Lung (tissue), 10 donors: ENCODE results near the gene SIMC1. TPM values are rescaled to one million over a fixed set of nuclear protein-coding genes. Genes with fewer than 3 reads are reported as not detected.
"Not testable (repeated sequence)": the region's sequence is repeated elsewhere in the genome, so short reads cannot be mapped to it uniquely, and the experiment has no call there.

ENCODE experiments used
- ATAC-seq: fragments of 200-7000 bp; cut with Tn5 transposase; one replicate; pipeline ENCODE4 v1.9.1; 2020; ENCODE audit warnings: moderate number of reproducible peaks; ENCODE audit not compliant: insufficient read depth, low FRiP score
- DNase-seq, 3 donors: peaks; one replicate each; pipeline ENCODE4 v3.0.0-alpha.2; 2013 to 2017
- H3K27ac ChIP-seq, 2 donors: one replicate each; pipeline ENCODE4 v1.5.1; 2013; ENCODE audit warnings: mild to moderate bottlenecking in 2 of 2, moderate library complexity in 2 of 2, control low read depth in 1 of 2, inconsistent platforms in 1 of 2, low read depth in 1 of 2, low read length in 1 of 2
- H3K27me3 ChIP-seq, 3 donors: one replicate each; pipeline ENCODE4 v1.5.1; 2013; ENCODE audit warnings: low read length in 2 of 3; ENCODE audit not compliant: control insufficient read depth in 3 of 3, insufficient read depth in 3 of 3
- H3K36me3 ChIP-seq, 4 donors: one replicate each; pipeline ENCODE4 v1.5.1; 2013; ENCODE audit warnings: low read length in 4 of 4, mild to moderate bottlenecking in 1 of 4, moderate library complexity in 1 of 4; ENCODE audit not compliant: control insufficient read depth in 4 of 4, insufficient read depth in 4 of 4
- H3K4me1 ChIP-seq, 5 donors: one replicate each; pipeline ENCODE4 v1.5.1; 2013; ENCODE audit warnings: low read length in 5 of 5, mild to moderate bottlenecking in 2 of 5, moderate library complexity in 1 of 5; ENCODE audit not compliant: control insufficient read depth in 5 of 5, insufficient read depth in 5 of 5
- H3K4me3 ChIP-seq: one replicate; pipeline ENCODE4 v1.5.1; 2013; ENCODE audit warnings: mild to moderate bottlenecking, control low read depth, moderate library complexity
- H3K9ac ChIP-seq, 2 donors: one replicate each; pipeline ENCODE4 v1.5.1; 2013; ENCODE audit warnings: low read length in 2 of 2, control low read depth in 1 of 2; ENCODE audit not compliant: insufficient read depth in 1 of 2
- H3K9me3 ChIP-seq, 4 donors: one replicate each; pipeline ENCODE4 v1.5.1; 2013; ENCODE audit warnings: low read length in 3 of 4, mild to moderate bottlenecking in 1 of 4, moderate library complexity in 1 of 4; ENCODE audit not compliant: control insufficient read depth in 4 of 4, insufficient read depth in 3 of 4
- WGBS, 2 donors: extraction: QIAGEN DNeasy Blood & Tissue Kit; methylation state at CpG; one replicate each; pipeline ENCODE4 v1.1.7; 2013; 5-methylcytosine and 5-hydroxymethylcytosine counted together
- polyA plus RNA-seq, 2 donors: library from polyadenylated mRNA; stranded (reverse); fragments of 200-250 nt; gene quantifications; one replicate each; pipeline ENCODE4 v1.2.1, GENCODE V29; 2013
- total RNA-seq, 2 donors: library from RNA; depleted of rRNA in 1 of 2; stranded (reverse); fragments of >200 nt in 1 of 2; gene quantifications; one replicate each; pipeline ENCODE4 v1.2.1, GENCODE V29; 2014 to 2021
- donor health status: Bipolar disorder and iron deficiency.
- donor health status: healthy.
- donor health status: DM: yes; HTN: yes; CAD: no.

SIMC1 gene
- total and polyA plus RNA-seq, 4 donors: 3.7 to 20.9 (median 8.7) TPM

DNA sequence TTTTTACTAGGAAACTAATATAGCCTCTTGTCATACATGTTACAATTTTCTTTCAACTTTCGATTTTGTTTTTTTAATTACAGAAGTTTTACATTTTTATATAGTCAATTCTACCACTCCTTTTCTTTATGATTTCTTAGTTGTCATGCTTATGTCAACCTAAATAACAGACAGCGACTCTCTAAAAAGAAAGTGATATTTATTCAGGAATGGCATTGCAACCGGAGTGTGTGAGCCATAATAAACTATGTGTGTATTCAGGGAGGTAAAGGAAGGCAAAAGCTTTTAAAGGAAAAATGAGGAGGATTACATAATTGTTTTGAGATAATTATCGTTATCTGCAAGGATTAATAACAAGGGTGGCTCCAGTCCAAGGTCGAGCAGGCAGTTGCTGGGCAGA, 7.3 kb downstream of the SIMC1 start:
- H3K9ac ChIP-seq: not testable (repeated sequence)

DNA sequence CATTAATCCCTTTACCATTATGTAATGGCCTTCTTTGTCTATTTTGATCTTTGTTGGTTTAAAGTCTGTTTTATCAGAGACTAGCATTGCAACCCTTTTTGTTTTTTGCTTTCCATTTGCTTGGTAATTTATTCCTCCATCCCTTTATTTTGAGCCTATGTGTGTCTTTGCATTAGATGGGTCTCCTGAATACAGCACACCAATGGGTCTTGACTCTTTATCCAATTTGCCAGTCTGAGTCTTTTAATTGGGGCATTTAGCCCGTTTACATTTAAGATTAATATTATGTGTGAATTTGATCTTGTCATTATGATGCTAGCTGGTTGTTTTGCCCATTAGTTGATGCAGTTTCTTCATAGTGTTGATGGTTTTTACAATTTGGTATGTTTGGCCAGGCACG, 12.5 kb downstream of the SIMC1 start:
- ATAC-seq: not testable (repeated sequence)
- WGBS, 2 donors: 96 to 98% methylated on average over 2 of the region's 2 CpGs

More for the DNA sequence above, 7.3 kb downstream of the SIMC1 start:
- not testable (repeated sequence) for H3K9me3 ChIP-seq, DNase-seq, H3K27me3 ChIP-seq, H3K4me3 ChIP-seq, H3K4me1 ChIP-seq, H3K27ac ChIP-seq, H3K36me3 ChIP-seq, ATAC-seq
- WGBS, 2 donors: 73% methylated on average over 4 of the region's 5 CpGs

DNA sequence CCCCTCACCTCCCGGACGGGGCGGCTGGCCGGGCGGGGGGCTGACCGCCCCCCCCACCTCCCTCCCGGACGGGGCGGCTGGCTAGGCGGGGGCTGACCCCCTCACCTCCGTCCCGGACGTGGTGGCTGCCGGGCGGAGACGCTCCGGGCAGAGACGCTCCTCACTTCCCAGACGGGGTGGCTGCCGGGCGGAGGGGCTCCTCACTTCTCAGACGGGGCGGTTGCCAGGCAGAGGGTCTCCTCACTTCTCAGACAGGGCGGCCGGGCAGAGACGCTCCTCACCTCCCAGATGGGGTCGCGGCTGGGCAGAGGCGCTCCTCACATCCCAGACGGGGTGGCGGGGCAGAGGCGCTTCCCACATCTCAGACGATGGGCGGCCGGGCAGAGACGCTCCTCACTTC, 13.9 kb downstream of the SIMC1 start:
- not testable (repeated sequence) for H3K36me3 ChIP-seq, H3K4me3 ChIP-seq, H3K4me1 ChIP-seq, H3K9ac ChIP-seq, ATAC-seq, DNase-seq, H3K27ac ChIP-seq, H3K27me3 ChIP-seq, H3K9me3 ChIP-seq
- 96 to 98% methylated on average over 15 to 30 of the region's 36 CpGs for WGBS, 2 donors

More for the DNA sequence above, 12.5 kb downstream of the SIMC1 start:
- H3K27ac ChIP-seq, H3K4me3 ChIP-seq, H3K36me3 ChIP-seq, DNase-seq, H3K4me1 ChIP-seq, H3K9ac ChIP-seq, H3K9me3 ChIP-seq, H3K27me3 ChIP-seq: not testable (repeated sequence)

DNA sequence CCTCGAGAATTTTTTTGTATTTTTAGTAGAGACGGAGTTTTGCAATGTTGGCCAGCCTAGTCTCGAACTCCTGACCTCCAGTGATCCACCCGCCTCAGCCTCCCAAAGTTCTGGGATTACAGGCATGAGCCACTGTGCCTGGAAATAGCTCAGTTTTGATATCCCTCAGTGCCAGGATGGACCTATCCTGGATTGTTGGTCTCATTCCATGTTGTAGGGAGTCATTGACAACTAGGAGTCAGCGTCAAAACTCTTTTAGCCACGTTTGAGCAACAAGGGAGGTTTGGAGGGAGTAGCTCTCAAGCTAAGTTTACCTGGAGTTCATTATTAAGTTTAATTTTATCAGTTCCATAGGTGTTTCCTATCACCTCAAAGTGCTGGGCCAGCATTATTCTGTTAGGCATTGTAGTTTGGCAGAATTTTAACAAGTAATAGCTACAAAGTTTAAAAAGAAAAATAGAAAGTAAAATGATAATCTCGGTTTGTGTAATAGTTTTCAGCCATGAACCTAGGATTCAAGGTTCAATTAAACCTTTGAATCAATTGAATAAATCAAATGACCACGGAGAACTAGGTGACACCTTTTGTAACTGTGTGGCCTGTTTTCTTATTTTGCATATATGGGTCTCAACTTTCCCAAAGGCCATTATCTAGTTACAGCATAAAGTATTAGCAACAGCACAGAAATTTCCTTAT, 15.3 kb downstream of the SIMC1 start:
- not testable (repeated sequence) for H3K27me3 ChIP-seq, H3K27ac ChIP-seq, DNase-seq, H3K36me3 ChIP-seq, H3K4me3 ChIP-seq, H3K4me1 ChIP-seq, H3K9me3 ChIP-seq, ATAC-seq, H3K9ac ChIP-seq
- 93% methylated on average over 8 of the region's 8 CpGs for WGBS, 2 donors

DNA sequence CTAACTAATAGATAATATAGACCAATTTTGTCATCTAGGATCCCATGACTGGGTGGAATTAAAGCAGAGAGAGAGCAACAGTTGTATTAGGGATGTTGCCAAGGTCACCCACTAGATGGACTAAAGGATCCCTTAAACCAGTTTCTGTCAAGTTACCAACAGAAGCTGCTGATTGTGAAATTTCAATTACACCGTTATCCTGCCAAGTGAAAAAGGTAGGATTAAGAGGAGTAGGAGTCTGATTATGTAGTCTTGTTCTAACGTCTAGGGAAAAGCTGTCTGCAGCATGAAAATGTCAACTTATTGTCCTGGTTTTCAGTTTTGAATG, 15.8 kb downstream of the SIMC1 start:
- H3K27ac ChIP-seq, DNase-seq, H3K27me3 ChIP-seq, H3K36me3 ChIP-seq, H3K4me1 ChIP-seq, ATAC-seq, H3K9ac ChIP-seq, H3K4me3 ChIP-seq, H3K9me3 ChIP-seq: not testable (repeated sequence)
- WGBS, 2 donors: 29 to 36% methylated on average over 2 of the region's 2 CpGs

DNA sequence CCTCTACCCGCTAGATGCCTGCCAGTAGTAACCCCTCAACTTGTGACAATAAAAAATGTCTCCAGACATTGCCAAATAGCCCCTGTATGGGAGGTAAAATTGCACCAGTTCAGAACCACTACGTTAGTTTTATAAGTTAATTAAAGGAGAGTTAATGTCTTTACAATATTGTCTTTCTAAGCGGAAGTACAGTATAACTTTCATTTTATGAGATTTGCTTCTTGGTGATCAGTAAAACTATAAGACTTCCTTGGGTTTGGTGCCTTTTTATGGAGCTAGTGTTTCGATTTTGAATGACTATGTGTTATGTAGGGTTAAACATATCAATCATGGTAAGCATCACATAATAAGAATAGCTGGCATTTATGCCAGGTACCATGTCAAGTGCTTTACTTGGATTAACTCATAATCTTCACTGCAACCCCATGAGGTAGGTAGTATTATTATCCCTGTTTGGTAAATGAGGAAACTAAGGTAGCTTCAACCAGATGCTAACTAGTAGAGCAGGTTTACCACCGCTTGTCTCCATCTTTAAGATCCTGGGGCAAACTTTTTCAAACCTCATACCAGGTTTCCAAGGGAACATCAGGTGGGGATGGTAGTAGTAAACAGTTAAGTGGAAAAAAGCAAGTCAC, 19.8 kb downstream of the SIMC1 start:
- ATAC-seq, H3K9me3 ChIP-seq, H3K4me3 ChIP-seq, H3K4me1 ChIP-seq, H3K9ac ChIP-seq, H3K27me3 ChIP-seq, H3K36me3 ChIP-seq, H3K27ac ChIP-seq, DNase-seq: not testable (repeated sequence)
- WGBS, 2 donors: 96 to 97% methylated on average over 5 of the region's 5 CpGs

DNA sequence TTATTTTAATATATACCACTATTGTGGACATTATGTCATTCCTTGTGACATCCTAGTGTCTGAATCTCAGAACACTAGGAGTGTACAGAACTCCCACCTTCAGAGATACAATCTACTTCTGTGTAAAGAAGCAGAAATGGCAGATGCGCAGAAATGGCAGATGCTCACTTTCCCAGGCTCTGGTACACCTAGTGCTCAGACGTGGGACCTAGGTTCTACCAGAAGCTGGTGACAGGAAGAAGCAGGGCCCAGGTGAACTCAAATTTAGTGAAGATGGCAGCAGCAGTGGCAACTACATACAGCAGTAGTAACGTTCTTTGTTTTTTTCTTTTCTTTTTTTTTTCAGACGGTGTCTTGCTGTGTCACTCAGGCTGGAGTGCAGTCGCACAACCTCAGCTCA, 22.5 kb downstream of the SIMC1 start:
- H3K27me3 ChIP-seq, H3K4me1 ChIP-seq, ATAC-seq, H3K4me3 ChIP-seq, H3K9ac ChIP-seq, H3K27ac ChIP-seq, H3K9me3 ChIP-seq, H3K36me3 ChIP-seq, DNase-seq: not testable (repeated sequence)
- 93 to 95% methylated on average over 5 of the region's 5 CpGs for WGBS, 2 donors

DNA sequence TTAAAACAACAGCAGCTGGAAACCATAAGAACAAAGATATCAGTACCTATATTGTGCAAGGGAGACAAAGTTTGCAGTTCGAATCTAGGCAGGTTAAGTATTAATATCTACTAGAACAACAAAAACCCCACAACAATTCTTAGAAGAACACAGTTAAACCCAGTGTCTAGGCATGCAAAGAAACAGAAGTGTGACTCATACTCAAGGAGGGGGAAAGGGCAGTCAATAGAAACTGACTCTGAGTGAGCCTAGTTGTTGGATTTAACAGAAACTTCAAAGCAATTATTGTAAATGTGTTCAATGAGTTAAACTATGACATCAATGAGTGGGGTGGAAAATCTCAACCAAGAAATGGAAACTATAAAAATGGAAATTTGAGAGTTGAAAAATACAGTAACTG, 28.2 kb downstream of the SIMC1 start:
- not testable (repeated sequence) for H3K27ac ChIP-seq, H3K4me3 ChIP-seq, H3K27me3 ChIP-seq, H3K4me1 ChIP-seq, DNase-seq, H3K36me3 ChIP-seq, ATAC-seq, H3K9ac ChIP-seq, H3K9me3 ChIP-seq
- no CpG with 5 or more reads among the region's 1 CpG for WGBS, 2 donors
